Measurements from ENCODE around the gene SLC25A27. TPM values are rescaled to one million over a fixed set of nuclear protein-coding genes. Genes with fewer than 3 reads are reported as not detected.

The SLC25A27 gene
- total and polyA plus RNA-seq, 3 donors from 2014 or later: 26.3 to 81.8 (median 72.8) TPM

DNA sequence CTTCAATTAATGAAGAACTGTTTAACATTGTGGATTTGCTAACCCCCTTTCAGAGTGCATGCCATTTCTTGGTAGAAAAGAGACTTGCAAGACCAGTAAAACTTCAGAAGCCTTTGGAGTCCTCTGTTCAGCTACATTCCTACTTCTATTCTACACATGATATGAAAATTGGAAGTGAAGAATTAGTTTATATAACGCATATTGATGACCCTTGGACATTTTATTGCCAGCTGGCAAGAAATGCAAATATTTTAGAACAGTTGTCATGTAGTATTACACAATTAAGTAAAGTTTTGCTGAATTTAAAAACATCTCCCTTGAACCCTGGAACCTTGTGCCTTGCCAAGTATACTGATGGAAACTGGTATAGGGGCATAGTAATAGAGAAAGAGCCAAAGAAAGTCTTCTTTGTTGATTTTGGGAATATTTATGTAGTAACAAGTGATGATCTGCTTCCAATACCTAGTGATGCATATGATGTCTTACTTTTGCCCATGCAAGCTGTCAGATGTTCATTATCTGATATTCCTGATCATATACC, 38.2 kb downstream of the SLC25A27 start:
- H3K36me3 ChIP-seq (ENCODE audit: low read depth, missing control alignments): no peaks in the 10 kb centered on the region
- intact Hi-C loops (cut with DNase I; ENCODE audit: low total_unique reads): no loop called here
- 47 to 74% methylated on average over 1 of the region's 1 CpG for WGBS, 2 donors
- no peaks in the 10 kb centered on the region for H3K9me3 ChIP-seq
- no peaks in the 10 kb centered on the region for H3K4me1 ChIP-seq
- H3K27me3 ChIP-seq: no peaks in the 10 kb centered on the region
- H3K4me3 ChIP-seq: no peak overlapping the region
- H3K27ac ChIP-seq: no peak overlapping the region
- no peak for DNase-seq
- TF ChIP-seq POLR2A (IDR thresholded peaks at IDR 0.05): no peak

DNA sequence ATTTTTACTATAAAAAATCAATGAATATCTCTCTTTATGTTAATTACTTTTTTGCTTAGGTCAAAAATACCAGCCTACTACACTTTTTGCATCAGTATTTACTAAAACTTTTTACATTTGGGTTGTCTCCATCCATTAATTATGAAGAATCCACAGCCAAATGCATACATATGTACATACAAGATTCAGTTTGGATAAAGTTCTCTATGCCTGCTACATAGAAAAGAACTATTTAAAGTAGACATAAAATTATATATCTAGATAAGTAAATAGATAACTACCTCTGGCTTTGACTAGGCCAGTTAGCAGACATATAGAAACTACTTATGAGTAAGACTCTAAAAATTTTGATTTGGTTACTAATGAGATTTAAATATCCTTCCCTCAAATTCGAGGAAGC, 47.2 kb downstream of the SLC25A27 start:
- intact Hi-C loops (cut with DNase I; ENCODE audit: low total_unique reads): no loop called here
- no peaks in the 10 kb centered on the region for H3K36me3 ChIP-seq (ENCODE audit: low read depth, missing control alignments)
- no peaks in the 10 kb centered on the region for H3K27me3 ChIP-seq
- no peaks in the 10 kb centered on the region for H3K9me3 ChIP-seq
- H3K4me3 ChIP-seq: no peak overlapping the region
- TF ChIP-seq, protein P1, sequence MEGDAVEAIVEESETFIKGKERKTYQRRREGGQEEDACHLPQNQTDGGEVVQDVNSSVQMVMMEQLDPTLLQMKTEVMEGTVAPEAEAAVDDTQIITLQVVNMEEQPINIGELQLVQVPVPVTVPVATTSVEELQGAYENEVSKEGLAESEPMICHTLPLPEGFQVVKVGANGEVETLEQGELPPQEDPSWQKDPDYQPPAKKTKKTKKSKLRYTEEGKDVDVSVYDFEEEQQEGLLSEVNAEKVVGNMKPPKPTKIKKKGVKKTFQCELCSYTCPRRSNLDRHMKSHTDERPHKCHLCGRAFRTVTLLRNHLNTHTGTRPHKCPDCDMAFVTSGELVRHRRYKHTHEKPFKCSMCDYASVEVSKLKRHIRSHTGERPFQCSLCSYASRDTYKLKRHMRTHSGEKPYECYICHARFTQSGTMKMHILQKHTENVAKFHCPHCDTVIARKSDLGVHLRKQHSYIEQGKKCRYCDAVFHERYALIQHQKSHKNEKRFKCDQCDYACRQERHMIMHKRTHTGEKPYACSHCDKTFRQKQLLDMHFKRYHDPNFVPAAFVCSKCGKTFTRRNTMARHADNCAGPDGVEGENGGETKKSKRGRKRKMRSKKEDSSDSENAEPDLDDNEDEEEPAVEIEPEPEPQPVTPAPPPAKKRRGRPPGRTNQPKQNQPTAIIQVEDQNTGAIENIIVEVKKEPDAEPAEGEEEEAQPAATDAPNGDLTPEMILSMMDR (IDR thresholded peaks at IDR 0.05): no peak
- TF ChIP-seq POLR2A (IDR thresholded peaks at IDR 0.05): no peak
- no peak overlapping the region for H3K27ac ChIP-seq
- no peak for DNase-seq
- 89% methylated on average over 1 of the region's 1 CpG for whole genome bisulfite sequencing, 2 donors
- H3K4me1 ChIP-seq: no peaks in the 10 kb centered on the region

DNA sequence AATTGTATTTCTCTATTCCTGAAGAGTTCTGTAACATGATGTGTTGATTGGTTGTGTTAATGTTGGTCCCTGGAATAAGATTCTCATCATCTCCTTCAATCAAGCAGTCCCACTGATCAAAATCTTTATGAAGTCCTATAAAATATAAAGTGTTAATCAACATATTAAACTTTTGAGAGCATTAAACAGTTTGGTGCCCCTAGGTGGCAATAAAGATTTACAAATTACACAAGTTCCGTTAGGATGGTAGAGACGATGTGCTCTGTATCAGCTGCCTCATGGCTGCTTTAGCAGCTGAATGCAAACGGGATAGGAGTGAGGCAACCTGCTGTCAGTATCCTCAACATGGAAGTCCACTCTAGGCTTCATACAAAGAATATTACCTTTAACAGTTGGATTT, 51.8 kb downstream of the SLC25A27 start:
- TF ChIP-seq POLR2A (IDR thresholded peaks at IDR 0.05): no peak
- TF ChIP-seq, protein P1 (IDR thresholded peaks at IDR 0.05): no peak
- no peaks in the 10 kb centered on the region for H3K4me1 ChIP-seq
- H3K36me3 ChIP-seq (ENCODE audit: low read depth, missing control alignments): no peaks in the 10 kb centered on the region
- peak; percentile 23 for DNase-seq
- H3K27me3 ChIP-seq: no peaks in the 10 kb centered on the region
- 10 to 50% methylated on average over 3 of the region's 3 CpGs for WGBS, 2 donors
- no peaks in the 10 kb centered on the region for H3K9me3 ChIP-seq
- H3K27ac ChIP-seq: no peak overlapping the region
- intact Hi-C loops (cut with DNase I; ENCODE audit: low total_unique reads): no loop called here
- H3K4me3 ChIP-seq: no peak overlapping the region

DNA sequence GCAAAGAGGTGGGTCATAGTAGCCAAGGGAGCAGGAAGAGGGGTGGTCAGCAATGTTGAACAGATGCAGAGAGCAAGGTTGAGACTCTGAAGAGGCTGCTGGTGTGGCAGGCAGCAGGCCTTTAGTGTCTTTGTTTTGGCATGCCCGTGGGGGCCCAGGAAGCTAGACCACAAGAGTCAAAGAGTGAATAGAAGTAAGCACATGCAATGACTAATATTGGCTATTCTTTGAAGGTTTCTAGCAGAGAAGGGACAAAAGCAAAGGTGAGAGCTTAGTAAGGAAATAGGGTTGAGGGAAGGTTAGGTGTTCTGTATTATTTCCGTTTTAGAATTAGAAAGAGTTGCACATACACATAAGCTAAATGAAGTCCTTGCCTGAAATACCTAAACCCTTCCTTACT, 53.7 kb downstream of the SLC25A27 start:
- Histone ChIP-seq H3K4me1 (no peaks in the 10 kb centered on the region), H3K27me3 (no peaks in the 10 kb centered on the region), H3K36me3 (ENCODE audit: low read depth, missing control alignments) (no peaks in the 10 kb centered on the region), H3K27ac (no peak overlapping the region), H3K9me3 (no peaks in the 10 kb centered on the region), H3K4me3 (no peak overlapping the region)
- WGBS, 2 donors: 83 to 90% methylated on average over 2 of the region's 2 CpGs
- intact Hi-C loops (cut with DNase I; ENCODE audit: low total_unique reads): no loop called here
- no peak for TF ChIP-seq POLR2A (IDR thresholded peaks at IDR 0.05)
- TF ChIP-seq, protein P1 (IDR thresholded peaks at IDR 0.05): no peak
- DNase-seq: no peak

DNA sequence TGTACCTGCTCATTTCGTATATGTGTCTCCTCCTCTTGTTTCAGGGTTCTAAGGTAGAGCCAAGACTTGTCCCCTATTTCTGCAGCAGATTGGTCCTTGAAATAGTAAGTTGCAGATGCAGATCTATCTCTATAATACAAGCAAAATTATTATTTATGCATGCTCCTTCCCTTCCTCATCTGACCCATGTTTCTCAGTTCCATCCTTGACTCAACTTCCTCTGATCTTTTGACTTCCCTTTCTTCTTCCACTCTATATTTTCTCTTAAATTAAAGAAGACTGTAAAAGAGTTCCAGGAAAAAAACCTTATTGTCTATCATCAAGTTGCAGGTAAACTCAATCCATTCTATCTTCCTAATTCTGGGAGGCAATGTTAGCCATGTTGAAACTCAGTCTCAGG, 58.7 kb downstream of the SLC25A27 start:
- Histone ChIP-seq H3K4me1 (no peaks in the 10 kb centered on the region), H3K4me3 (no peak overlapping the region), H3K27ac (no peak overlapping the region), H3K27me3 (no peaks in the 10 kb centered on the region), H3K36me3 (ENCODE audit: low read depth, missing control alignments) (no peaks in the 10 kb centered on the region), H3K9me3 (no peaks in the 10 kb centered on the region)
- no peak for DNase-seq
- TF ChIP-seq, protein P1 (IDR thresholded peaks at IDR 0.05): no peak
- no peak for TF ChIP-seq POLR2A (IDR thresholded peaks at IDR 0.05)
- intact Hi-C loops (cut with DNase I; ENCODE audit: low total_unique reads): no loop called here
- WGBS, 2 donors: 97 to 100% methylated on average over 1 of the region's 1 CpG
